Muscle layer of colon (tissue), 2 donors: ENCODE measurements around the gene PGPEP1.
"Not testable (repeated sequence)": the region's sequence is repeated elsewhere in the genome, so short reads cannot be mapped to it uniquely, and the experiment has no call there.

ENCODE experiments used
- H3K27ac ChIP-seq: one replicate; pipeline ENCODE4 v1.7.0; 2013; ENCODE audit warnings: low read depth, mild to moderate bottlenecking, low read length, moderate library complexity
- H3K27me3 ChIP-seq, 2 donors: one replicate each; pipeline ENCODE4 v1.7.0; 2013; ENCODE audit warnings: low read length in 2 of 2, mild to moderate bottlenecking in 2 of 2; ENCODE audit not compliant: insufficient read depth in 2 of 2, control insufficient read depth in 1 of 2
- H3K36me3 ChIP-seq: one replicate; pipeline ENCODE4 v1.7.0; 2013; ENCODE audit warnings: mild to moderate bottlenecking, low read length; ENCODE audit not compliant: insufficient read depth
- H3K4me1 ChIP-seq: one replicate; pipeline ENCODE4 v1.7.0; 2013; ENCODE audit warnings: mild to moderate bottlenecking, low read length; ENCODE audit not compliant: insufficient read depth
- H3K4me3 ChIP-seq, 2 donors: one replicate each; pipeline ENCODE4 v1.7.0; 2013; ENCODE audit warnings: low read length in 2 of 2, low read depth in 1 of 2, mild to moderate bottlenecking in 1 of 2, moderate library complexity in 1 of 2
- H3K9ac ChIP-seq: one replicate; pipeline ENCODE4 v1.7.0; 2013; ENCODE audit warnings: low read length
- H3K9me3 ChIP-seq: one replicate; pipeline ENCODE4 v1.7.0; 2013; ENCODE audit warnings: mild to moderate bottlenecking, low read length
- donor health status: abdominal sarcoma.
- donor health status: Adenocarcinoma of cecum.

PGPEP1 gene

GRCh38 chr19:18401580-18402112 lies 61.2 kb downstream of the PGPEP1 start:
- no peaks in the 10 kb centered on the region for H3K4me1 ChIP-seq
- no peak overlapping the region for H3K4me3 ChIP-seq
- H3K36me3 ChIP-seq, result no peaks in the 10 kb centered on the region
- H3K9ac ChIP-seq, result no peak overlapping the region
- H3K27ac ChIP-seq, result no peak overlapping the region
- H3K27me3 ChIP-seq, result peaks cover 7 to 10% of the 10 kb centered on the region in 2 donors
- no peaks in the 10 kb centered on the region for H3K9me3 ChIP-seq

GRCh38 chr19:18402455-18403248 lies 62.3 kb downstream of the PGPEP1 start:
- not testable (repeated sequence) for H3K27me3 ChIP-seq, H3K4me3 ChIP-seq, H3K4me1 ChIP-seq, H3K36me3 ChIP-seq, H3K27ac ChIP-seq, H3K9ac ChIP-seq, H3K9me3 ChIP-seq

- not testable (repeated sequence) for H3K9me3 ChIP-seq, H3K27me3 ChIP-seq, H3K4me3 ChIP-seq, H3K27ac ChIP-seq, H3K36me3 ChIP-seq, H3K9ac ChIP-seq, H3K4me1 ChIP-seq
Observed at GRCh38 chr19:18405754-18406153, 65.4 kb downstream of the PGPEP1 start.

- H3K4me1 ChIP-seq, result no peaks in the 10 kb centered on the region
- no peaks in the 10 kb centered on the region for H3K36me3 ChIP-seq
- no peaks in the 10 kb centered on the region for H3K27me3 ChIP-seq
- no peaks in the 10 kb centered on the region for H3K9me3 ChIP-seq
- no peak overlapping the region for H3K4me3 ChIP-seq
- no peak overlapping the region for H3K9ac ChIP-seq
- H3K27ac ChIP-seq, result no peak overlapping the region
Observed at GRCh38 chr19:18406749-18407148, 66.4 kb downstream of the PGPEP1 start.

- H3K4me1 ChIP-seq, result no peaks in the 10 kb centered on the region
- no peak overlapping the region for H3K27ac ChIP-seq
- H3K4me3 ChIP-seq, result no peak overlapping the region
- no peaks in the 10 kb centered on the region for H3K36me3 ChIP-seq
- no peaks in the 10 kb centered on the region for H3K27me3 ChIP-seq
- H3K9ac ChIP-seq, result no peak overlapping the region
- H3K9me3 ChIP-seq, result no peaks in the 10 kb centered on the region
Observed at GRCh38 chr19:18408053-18408476, 67.7 kb downstream of the PGPEP1 start.

- Histone ChIP-seq H3K4me1 (peaks cover 26% of the 10 kb centered on the region), H3K27ac (no peak overlapping the region), H3K36me3 (no peaks in the 10 kb centered on the region)
Observed at GRCh38 chr19:18412610-18413239, 72.3 kb downstream of the PGPEP1 start.

GRCh38 chr19:18414504-18415177 lies 74.2 kb downstream of the PGPEP1 start:
- Histone ChIP-seq H3K4me3 (peak overlapping the region in 1 of 2 donors; percentile 46), H3K4me1 (peaks cover 39% of the 10 kb centered on the region), H3K9me3 (no peaks in the 10 kb centered on the region), H3K27me3 (peaks cover 0 to 13% of the 10 kb centered on the region in 2 donors), H3K27ac (peak overlapping the region; percentile 91), H3K9ac (no peak overlapping the region), H3K36me3 (no peaks in the 10 kb centered on the region)

More at GRCh38 chr19:18412610-18413239, 72.3 kb downstream of the PGPEP1 start:
- Histone ChIP-seq H3K9ac (no peak overlapping the region), H3K27me3 (peaks cover 0 to 13% of the 10 kb centered on the region in 2 donors), H3K9me3 (no peaks in the 10 kb centered on the region), H3K4me3 (no peak overlapping the region)

GRCh38 chr19:18415178-18415867 lies 74.9 kb downstream of the PGPEP1 start:
- H3K27me3 ChIP-seq, result peaks cover 0 to 13% of the 10 kb centered on the region in 2 donors
- H3K9me3 ChIP-seq, result no peaks in the 10 kb centered on the region
- H3K4me3 ChIP-seq, result peak overlapping the region in 1 of 2 donors; percentile 46
- peak overlapping the region; percentile 91 for H3K27ac ChIP-seq
- peaks cover 39% of the 10 kb centered on the region for H3K4me1 ChIP-seq
- no peaks in the 10 kb centered on the region for H3K36me3 ChIP-seq
- no peak overlapping the region for H3K9ac ChIP-seq

- H3K27me3 ChIP-seq, result peaks cover 0 to 13% of the 10 kb centered on the region in 2 donors
- H3K4me1 ChIP-seq, result peaks cover 45% of the 10 kb centered on the region
Observed at GRCh38 chr19:18416778-18417249, 76.4 kb downstream of the PGPEP1 start.

GRCh38 chr19:18417250-18418028 lies 77.0 kb downstream of the PGPEP1 start:
- Histone ChIP-seq H3K4me3 (peak overlapping the region; percentile 38 to 72), H3K9me3 (no peaks in the 10 kb centered on the region), H3K36me3 (no peaks in the 10 kb centered on the region), H3K4me1 (peaks cover 45% of the 10 kb centered on the region), H3K9ac (peak overlapping the region; percentile 49), H3K27me3 (peaks cover 0 to 13% of the 10 kb centered on the region in 2 donors), H3K27ac (peak overlapping the region; percentile 91)

More at GRCh38 chr19:18416778-18417249, 76.4 kb downstream of the PGPEP1 start:
- peak overlapping the region; percentile 21 to 72 for H3K4me3 ChIP-seq
- no peaks in the 10 kb centered on the region for H3K36me3 ChIP-seq
- peak overlapping the region; percentile 49 for H3K9ac ChIP-seq
- H3K27ac ChIP-seq, result peak overlapping the region; percentile 91
- H3K9me3 ChIP-seq, result no peaks in the 10 kb centered on the region
